HCT116 (cell line): ENCODE results near the gene FMN1. TPM values are rescaled to one million over a fixed set of nuclear protein-coding genes. Genes with fewer than 3 reads are reported as not detected.

Experiments used
- ATAC-seq: fragments of 200-7000 bp; cut with Tn5 transposase; 2 replicates; pipeline ENCODE4 v1.9.1; 2020; ENCODE audit warnings: mild to moderate bottlenecking, moderate library complexity
- BruUV-seq: library from RNA; stranded (reverse); fragments of 400-500 nt; replicated peaks from 2 replicates; lab custom pipeline; 2021; lab: Mats Ljungman, UMichigan
- CTCF ChIA-PET: fragments of 300-600 bp; sonication (Branson Sonifier 250); formaldehyde crosslinking; loops from one replicate; lab custom pipeline; 2021; ENCODE audit warnings: antibody characterized with exemption; lab: Charles Lee
- POLR2A ChIA-PET: fragments of 300-600, 350-600 bp; sonication (Branson Sonifier 250); formaldehyde crosslinking; loops from one replicate; lab custom pipeline; 2021; ENCODE audit warnings: antibody characterized with exemption; lab: Charles Lee
- RAD21 ChIA-PET, 2 experiments: fragments of 300-600 bp; sonication (Branson Sonifier 250); formaldehyde crosslinking; loops; one replicate each; lab custom pipeline; 2023; ENCODE audit warnings: low total read pairs in 2 of 2; ENCODE audit not compliant: uncharacterized antibody in 2 of 2, unreplicated experiment in 2 of 2, low non-redundant PET in 1 of 2; lab: Charles Lee
- DNase-seq: peaks from one replicate; pipeline ENCODE4 v3.0.0-alpha.2; 2010; ENCODE audit warnings: low read depth, low spot score
- H2AFZ ChIP-seq: fragments of 200-600 bp; shearing (Covaris generic), sonication (generic); 2 replicates; pipeline ENCODE4 v1.6.1; 2017; ENCODE audit warnings: low read depth, mixed run types, mixed read lengths, antibody characterized with exemption, low read length; ENCODE audit not compliant: poor library complexity, severe bottlenecking
- H3K27ac ChIP-seq: 2 replicates; pipeline ENCODE4 v1.5.1; 2012; ENCODE audit warnings: low read depth, low read length
- H3K27me3 ChIP-seq: fragments of 200-600 bp; sonication (generic); 2 replicates; pipeline ENCODE4 v1.6.1; 2016; ENCODE audit warnings: mixed run types, low read length, mixed read lengths; ENCODE audit not compliant: insufficient read depth
- H3K36me3 ChIP-seq, 2 experiments: fragments of 200-500 bp in 1 of 2; fragments of 200-600 bp in 1 of 2; sonication (Bioruptor generic) in 1 of 2; sonication (generic) in 1 of 2; 2 replicates each; pipeline versions ENCODE4 v1.5.1 to v1.6.1; 2014 to 2016; ENCODE audit warnings: low read length in 2 of 2, inconsistent platforms in 1 of 2, mixed read lengths in 1 of 2, mixed run types in 1 of 2; ENCODE audit not compliant: insufficient read depth in 2 of 2, control insufficient read depth in 1 of 2
- H3K4me1 ChIP-seq, 2 experiments: fragments of 200-600 bp in 1 of 2; sonication (generic) in 1 of 2; 2 replicates each; pipeline versions ENCODE4 v1.5.1 to v1.6.1; 2012 to 2017; ENCODE audit warnings: low read length in 2 of 2, inconsistent platforms in 1 of 2, mild to moderate bottlenecking in 1 of 2, mixed read lengths in 1 of 2, mixed run types in 1 of 2, moderate library complexity in 1 of 2; ENCODE audit not compliant: insufficient read depth in 2 of 2, control insufficient read depth in 1 of 2
- H3K4me2 ChIP-seq: fragments of 200-600 bp; sonication (generic); 2 replicates; pipeline ENCODE4 v1.6.1; 2017; ENCODE audit warnings: mixed run types, low read length, mixed read lengths
- H3K4me3 ChIP-seq, 2 experiments: fragments of 200-600 bp in 1 of 2; sonication (generic) in 1 of 2; replicated peaks in 1 of 2; 2 replicates each; pipeline ENCODE4 v1.5.1; 2011 to 2016; ENCODE audit warnings: low read length in 2 of 2, control low read depth in 1 of 2, low read depth in 1 of 2, mild to moderate bottlenecking in 1 of 2, mixed read lengths in 1 of 2, mixed run types in 1 of 2
- H3K79me2 ChIP-seq: fragments of 200-600 bp; sonication (generic); 2 replicates; pipeline ENCODE4 v1.6.1; 2017; ENCODE audit warnings: mild to moderate bottlenecking, mixed run types, low read length, moderate library complexity, mixed read lengths; ENCODE audit not compliant: insufficient read depth
- H3K9ac ChIP-seq: fragments of 200-600 bp; sonication (generic); 2 replicates; pipeline ENCODE4 v1.6.1; 2016; ENCODE audit warnings: low read length, mixed read lengths
- H3K9me2 ChIP-seq: fragments of 200-600 bp; sonication (generic), shearing (Covaris generic); 2 replicates; pipeline ENCODE4 v1.6.1; 2017; ENCODE audit warnings: mixed run types, mild to moderate bottlenecking, moderate library complexity; ENCODE audit not compliant: insufficient read depth
- H3K9me3 ChIP-seq, 2 experiments: fragments of 200-500 bp in 1 of 2; fragments of 200-600 bp in 1 of 2; sonication (Bioruptor generic) in 1 of 2; sonication (generic) in 1 of 2; 2 replicates each; pipeline ENCODE4 v1.6.1; 2014 to 2017; ENCODE audit warnings: low read length in 2 of 2, mixed read lengths in 2 of 2, inconsistent platforms in 1 of 2, low read depth in 1 of 2, mild to moderate bottlenecking in 1 of 2, mixed run types in 1 of 2, moderate library complexity in 1 of 2; ENCODE audit not compliant: control insufficient read depth in 1 of 2, insufficient read depth in 1 of 2
- H4K20me1 ChIP-seq: fragments of 200-600 bp; sonication (generic), shearing (Covaris generic); 2 replicates; pipeline ENCODE4 v1.6.1; 2017; ENCODE audit warnings: mixed run types, mild to moderate bottlenecking, moderate library complexity; ENCODE audit not compliant: insufficient read depth
- CBX3 ChIP-seq: IDR thresholded peaks from 2 replicates; pipeline ENCODE4 v1.6.1; 2012; ENCODE audit warnings: low read depth
- CEBPB ChIP-seq: IDR thresholded peaks from 2 replicates; pipeline ENCODE4 v1.6.1; 2012; ENCODE audit warnings: low read depth
- POLR2AphosphoS5 ChIP-seq: IDR thresholded peaks from 2 replicates; pipeline ENCODE4 v1.6.1; 2011; ENCODE audit warnings: mild to moderate bottlenecking, low read depth, low read length, moderate library complexity
- RAD21 ChIP-seq: IDR thresholded peaks from 2 replicates; pipeline ENCODE4 v1.6.1; 2012; ENCODE audit warnings: low read depth, mild to moderate bottlenecking
- SIN3A ChIP-seq: IDR thresholded peaks from 2 replicates; pipeline ENCODE4 v1.6.1; 2012; ENCODE audit warnings: low read depth
- SRF ChIP-seq: IDR thresholded peaks from 2 replicates; pipeline ENCODE4 v1.6.1; 2012; ENCODE audit warnings: low read depth
- intact Hi-C: fragments of 100-400 bp; cut with micrococcal nuclease; formaldehyde crosslinking; loops from 2 replicates; pipeline ENCODE4 v1.10.0; 2022
- total RNA-seq: library from RNA; stranded (reverse); gene quantifications from one replicate; pipeline ENCODE4 v1.2.1, GENCODE V29; 2021; ENCODE audit not compliant: unreplicated experiment
- TF ChIP-seq, protein P1 (sequence below): IDR thresholded peaks from 2 replicates; pipeline ENCODE4 v1.6.1; 2012
- TF ChIP-seq, protein P2 (sequence below): IDR thresholded peaks from 2 replicates; pipeline ENCODE4 v1.6.1; 2011; ENCODE audit warnings: mild to moderate bottlenecking, low read length, moderate library complexity; ENCODE audit not compliant: insufficient replicate concordance; ENCODE audit errors: extremely low read depth

FMN1 gene
- total RNA-seq, 1 experiment from 2014 or later: 0.39 TPM

DNA sequence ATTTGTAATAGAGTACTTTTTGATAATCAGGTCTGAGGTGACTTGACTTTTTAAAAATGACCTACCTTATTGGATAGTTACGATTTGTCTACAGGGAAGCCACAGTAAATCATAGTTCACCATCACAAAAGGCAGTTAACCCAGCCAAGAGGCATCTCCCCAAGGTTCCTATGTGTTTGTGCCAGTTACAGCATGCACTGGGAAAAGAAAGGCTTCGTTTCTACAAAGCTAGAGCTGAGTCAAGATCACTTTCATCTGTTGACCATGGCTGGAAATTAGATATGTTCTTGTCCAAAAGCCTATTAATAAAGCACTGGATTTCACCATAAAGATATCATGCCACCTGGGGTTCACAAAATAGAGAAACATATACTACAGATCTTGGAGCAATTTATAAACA, 336.8 kb downstream of the FMN1 start:
- no peak overlapping the region for H3K9ac ChIP-seq
- ChIA-PET POLR2A (no interaction called here), CTCF (no interaction called here), RAD21 (no interaction called here)
- no peaks in the 10 kb centered on the region for H3K27me3 ChIP-seq
- intact Hi-C loops: no loop called here
- peaks cover 9 to 24% of the 10 kb centered on the region in 2 experiments; a peak in 3 of 4 replicates for H3K4me1 ChIP-seq
- no peak overlapping the region for H2AFZ ChIP-seq
- H3K9me3 ChIP-seq: no peaks in the 10 kb centered on the region
- no TSS peak for BruUV-seq
- ATAC-seq (no peak), DNase-seq (no peak)
- H3K9me2 ChIP-seq: no peaks in the 10 kb centered on the region
- H4K20me1 ChIP-seq: no peaks in the 10 kb centered on the region
- no peaks in the 10 kb centered on the region for H3K36me3 ChIP-seq
- no peak overlapping the region for H3K4me3 ChIP-seq
- no peak overlapping the region for H3K27ac ChIP-seq
- H3K4me2 ChIP-seq: no peak overlapping the region
- no peaks in the 10 kb centered on the region for H3K79me2 ChIP-seq
- TF ChIP-seq CEBPB (no peak), RAD21 (no peak), SRF (no peak)
- TF ChIP-seq, protein P1, sequence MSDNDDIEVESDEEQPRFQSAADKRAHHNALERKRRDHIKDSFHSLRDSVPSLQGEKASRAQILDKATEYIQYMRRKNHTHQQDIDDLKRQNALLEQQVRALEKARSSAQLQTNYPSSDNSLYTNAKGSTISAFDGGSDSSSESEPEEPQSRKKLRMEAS: no peak

DNA sequence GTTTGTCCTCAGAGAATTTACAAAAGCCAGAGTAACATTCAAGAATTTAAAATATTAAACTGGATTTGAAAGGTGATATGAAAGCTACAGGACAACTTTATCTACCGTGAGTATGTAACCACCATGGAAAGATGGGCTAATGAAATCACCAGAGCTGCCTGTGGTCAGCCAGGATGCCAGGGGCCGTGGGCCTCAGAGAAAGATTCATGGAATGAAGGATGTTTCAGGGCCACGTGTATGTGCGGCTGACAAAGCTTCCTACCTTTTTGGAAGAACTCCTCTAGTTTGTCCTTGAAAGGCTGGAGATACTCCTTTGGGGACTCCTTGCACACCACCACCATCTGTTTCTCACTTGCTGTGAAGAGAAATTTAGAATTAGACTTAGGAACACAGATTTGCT, 337.8 kb downstream of the FMN1 start:
- TF ChIP-seq RAD21 (no peak), POLR2AphosphoS5 (no peak), CBX3 (no peak), SIN3A (no peak), CEBPB (no peak)
- TF ChIP-seq, protein P1: no peak
- TF ChIP-seq, protein P2, sequence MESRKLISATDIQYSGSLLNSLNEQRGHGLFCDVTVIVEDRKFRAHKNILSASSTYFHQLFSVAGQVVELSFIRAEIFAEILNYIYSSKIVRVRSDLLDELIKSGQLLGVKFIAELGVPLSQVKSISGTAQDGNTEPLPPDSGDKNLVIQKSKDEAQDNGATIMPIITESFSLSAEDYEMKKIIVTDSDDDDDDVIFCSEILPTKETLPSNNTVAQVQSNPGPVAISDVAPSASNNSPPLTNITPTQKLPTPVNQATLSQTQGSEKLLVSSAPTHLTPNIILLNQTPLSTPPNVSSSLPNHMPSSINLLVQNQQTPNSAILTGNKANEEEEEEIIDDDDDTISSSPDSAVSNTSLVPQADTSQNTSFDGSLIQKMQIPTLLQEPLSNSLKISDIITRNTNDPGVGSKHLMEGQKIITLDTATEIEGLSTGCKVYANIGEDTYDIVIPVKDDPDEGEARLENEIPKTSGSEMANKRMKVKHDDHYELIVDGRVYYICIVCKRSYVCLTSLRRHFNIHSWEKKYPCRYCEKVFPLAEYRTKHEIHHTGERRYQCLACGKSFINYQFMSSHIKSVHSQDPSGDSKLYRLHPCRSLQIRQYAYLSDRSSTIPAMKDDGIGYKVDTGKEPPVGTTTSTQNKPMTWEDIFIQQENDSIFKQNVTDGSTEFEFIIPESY: no peak
- BruUV-seq: no TSS peak
- no peak for DNase-seq
- no peak overlapping the region for H3K4me2 ChIP-seq
- intact Hi-C loops: no loop called here
- H3K9ac ChIP-seq: no peak overlapping the region
- no peak overlapping the region for H3K4me3 ChIP-seq
- no peaks in the 10 kb centered on the region for H3K36me3 ChIP-seq
- CTCF ChIA-PET: interaction anchor here (1.5 kb wide), 1 partner anchor 13 kb away, joined by 8 read pairs; no protein-coding TSS in a partner anchor
- no peaks in the 10 kb centered on the region for H3K79me2 ChIP-seq
- H3K9me3 ChIP-seq: no peaks in the 10 kb centered on the region
- H3K9me2 ChIP-seq: no peaks in the 10 kb centered on the region
- RAD21 ChIA-PET: no interaction called here
- no peaks in the 10 kb centered on the region for H4K20me1 ChIP-seq
- POLR2A ChIA-PET: no interaction called here
- no peaks in the 10 kb centered on the region for H3K27me3 ChIP-seq
- no peak overlapping the region for H2AFZ ChIP-seq
- ATAC-seq: no peak
- no peak overlapping the region for H3K27ac ChIP-seq
- H3K4me1 ChIP-seq: peaks cover 9 to 26% of the 10 kb centered on the region in 2 experiments; a peak in 3 of 4 replicates
